GM08714 (cell line): ENCODE measurements around the gene PALM.

Experiments used
- H3K4me3 ChIP-seq: fragments of 200-500 bp; sonication (Bioruptor generic); 2 replicates; pipeline ENCODE4 v1.5.1; 2014; ENCODE audit warnings: mild to moderate bottlenecking, low read length, inconsistent platforms
- ZNF274 ChIP-seq: IDR thresholded peaks from 2 replicates; pipeline ENCODE4 v1.6.1; 2012; ENCODE audit warnings: mild to moderate bottlenecking, low read depth, low read length

Gene PALM

DNA sequence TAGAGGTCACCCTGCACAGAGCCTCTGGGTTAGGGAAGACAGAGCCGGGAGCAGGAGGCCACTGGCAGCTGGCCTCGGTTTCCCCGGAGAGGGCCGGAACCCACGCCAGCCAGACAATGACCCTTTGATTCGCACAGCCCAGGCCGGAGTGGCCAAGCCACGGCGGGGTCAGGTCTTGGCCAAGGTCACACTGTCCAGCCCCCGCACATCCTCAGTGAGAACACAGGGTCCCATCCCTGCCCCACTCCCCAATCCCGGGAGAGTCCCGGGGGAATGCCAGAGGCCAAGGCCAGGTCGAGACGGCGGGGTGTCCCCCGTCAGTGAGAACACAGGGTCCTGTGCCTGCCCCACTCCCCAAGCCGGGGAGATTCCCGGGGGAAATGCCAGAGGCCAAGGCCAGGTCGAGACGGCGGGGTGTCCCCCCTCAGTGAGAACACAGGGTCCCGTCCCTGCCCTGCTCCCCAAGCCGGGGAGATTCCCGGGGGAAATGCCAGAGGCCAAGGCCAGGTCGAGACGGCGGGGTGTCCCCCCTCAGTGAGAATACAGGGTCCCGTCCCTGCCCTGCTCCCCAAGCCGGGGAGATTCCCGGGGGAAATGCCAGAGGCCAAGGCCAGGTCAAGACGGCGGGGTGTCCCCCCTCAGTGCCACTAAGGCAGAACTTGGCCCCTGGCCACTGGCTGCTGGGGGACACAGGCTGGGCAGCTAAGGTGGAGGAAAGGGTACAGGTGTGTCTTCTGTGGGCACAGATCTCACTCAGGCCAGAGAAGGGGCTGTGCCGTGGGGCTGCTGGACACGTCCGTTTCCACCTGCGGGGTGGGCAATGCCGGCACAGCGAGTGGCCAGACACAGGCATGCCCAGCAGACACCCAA, 34.2 kb upstream of the PALM start:
- no peak overlapping the region for H3K4me3 ChIP-seq
- TF ChIP-seq ZNF274 = no peak

DNA sequence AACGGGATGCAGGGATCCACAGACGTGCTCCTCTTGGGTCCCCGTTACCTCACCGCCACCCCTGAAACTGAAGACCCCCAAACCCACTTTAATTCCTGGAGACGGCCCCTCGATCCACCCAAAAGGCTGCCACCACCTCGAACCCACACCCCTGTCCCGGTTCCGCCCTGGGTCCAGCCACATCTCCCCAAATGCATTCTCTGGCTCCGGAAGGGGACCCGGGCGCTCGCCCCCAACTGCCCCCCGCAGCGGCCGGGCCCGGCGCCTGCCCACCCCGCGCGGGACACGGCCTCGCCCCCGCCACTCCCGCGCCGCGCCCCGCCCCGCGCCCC, 32.8 kb upstream of the PALM start:
- TF ChIP-seq ZNF274 = no peak
- H3K4me3 ChIP-seq = no peak overlapping the region

DNA sequence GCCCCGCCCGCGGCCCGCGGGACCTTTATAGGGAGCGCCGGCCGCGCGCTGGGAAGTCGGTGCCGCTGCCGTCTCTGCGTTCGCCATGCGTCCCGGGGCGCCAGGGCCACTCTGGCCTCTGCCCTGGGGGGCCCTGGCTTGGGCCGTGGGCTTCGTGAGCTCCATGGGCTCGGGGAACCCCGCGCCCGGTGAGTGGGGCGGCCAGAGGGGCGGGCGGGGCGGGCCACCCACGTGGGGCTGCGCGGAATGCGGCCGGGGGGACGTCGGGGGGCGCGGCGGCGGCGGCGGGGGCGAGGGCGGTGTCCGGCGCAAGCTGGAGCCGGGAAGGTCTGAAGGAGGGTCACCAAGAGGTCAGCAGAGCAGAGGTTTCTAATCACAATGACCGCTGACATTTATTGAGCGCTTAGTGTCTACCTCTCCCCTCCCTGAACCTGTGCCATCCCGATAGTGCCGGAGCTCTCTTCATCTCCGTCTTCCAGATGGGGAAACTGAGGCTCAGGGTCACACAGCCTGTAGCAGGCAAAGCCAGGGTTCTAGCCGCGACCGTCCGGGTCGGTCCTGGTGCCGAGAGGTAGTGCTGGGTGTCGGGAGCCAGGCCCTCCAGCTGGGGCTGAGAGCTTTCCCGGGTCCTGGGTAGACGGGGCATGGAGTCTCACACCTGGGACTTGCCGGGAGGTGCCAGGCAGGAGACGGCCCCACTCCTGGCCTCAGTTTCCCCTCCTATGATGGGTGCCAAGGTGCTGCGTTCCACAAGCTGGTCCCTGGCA, 32.2 kb upstream of the PALM start, which contains the start of gene FSTL3:
FSTL3 (plus strand) TSS at position 54 of the 767 bp plus-strand sequence; CDS start at position 86, 32 bp downstream.
- no peak for TF ChIP-seq ZNF274
- peak within 1 kb of the TSS; percentile 5; the same call in 1 of the 2 replicates for H3K4me3 ChIP-seq

DNA sequence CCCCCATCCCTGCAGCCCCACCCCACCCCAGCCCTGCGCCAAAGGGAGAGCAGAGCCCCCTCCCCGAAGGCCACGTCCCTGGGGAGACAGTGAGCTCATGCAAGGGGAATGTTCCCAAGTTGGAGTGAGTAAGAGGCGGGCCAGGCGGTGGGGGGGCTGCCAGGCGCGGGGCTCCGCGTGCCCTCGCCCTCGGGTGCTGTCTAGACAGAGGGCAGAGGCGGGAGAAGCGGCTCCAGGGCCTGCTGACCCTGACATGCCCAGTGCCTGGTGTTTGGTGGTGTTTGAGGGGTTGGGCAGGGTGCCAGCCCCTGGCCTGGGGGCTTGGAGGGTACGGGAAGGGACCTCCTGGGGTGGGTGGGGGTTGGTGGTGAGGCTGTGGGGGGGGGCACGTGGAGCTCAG, 31.5 kb upstream of the PALM start:
- TF ChIP-seq ZNF274 = no peak
- no peak overlapping the region for H3K4me3 ChIP-seq

DNA sequence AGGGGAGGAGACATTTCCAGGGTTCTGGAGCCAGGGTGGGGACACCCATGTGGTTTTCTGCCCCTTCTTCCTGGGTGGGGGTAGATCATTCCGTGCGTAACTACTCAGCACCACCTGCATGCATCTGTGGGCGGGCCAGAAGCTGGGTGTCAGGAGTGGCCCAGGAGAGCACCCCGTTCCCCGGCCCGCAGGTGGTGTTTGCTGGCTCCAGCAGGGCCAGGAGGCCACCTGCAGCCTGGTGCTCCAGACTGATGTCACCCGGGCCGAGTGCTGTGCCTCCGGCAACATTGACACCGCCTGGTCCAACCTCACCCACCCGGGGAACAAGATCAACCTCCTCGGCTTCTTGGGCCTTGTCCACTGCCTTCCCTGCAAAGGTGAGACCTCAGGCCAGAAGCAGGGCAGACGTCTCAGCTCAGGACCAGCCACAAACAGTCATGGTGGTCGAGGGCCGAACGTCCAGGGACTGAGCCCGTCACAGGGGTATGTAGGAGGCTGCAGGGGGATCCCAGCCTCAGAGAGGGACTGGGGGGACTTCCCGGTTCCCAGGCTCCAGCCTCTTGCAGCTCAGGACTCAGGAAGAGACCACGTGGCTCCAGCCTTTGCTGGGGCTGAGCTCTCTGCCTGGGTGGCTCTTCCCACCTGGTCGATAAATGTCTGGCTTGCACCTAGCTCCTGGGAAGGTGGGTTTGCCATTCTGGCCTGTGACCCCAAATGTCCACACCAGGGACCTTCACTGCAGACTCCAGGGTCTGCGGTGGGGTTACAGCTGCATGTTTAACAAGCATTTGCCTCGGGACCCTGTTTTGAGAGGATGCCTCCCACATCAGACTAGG, 30.9 kb upstream of the PALM start:
- H3K4me3 ChIP-seq = no peak overlapping the region; the same call in 1 of the 2 replicates
- no peak for TF ChIP-seq ZNF274

DNA sequence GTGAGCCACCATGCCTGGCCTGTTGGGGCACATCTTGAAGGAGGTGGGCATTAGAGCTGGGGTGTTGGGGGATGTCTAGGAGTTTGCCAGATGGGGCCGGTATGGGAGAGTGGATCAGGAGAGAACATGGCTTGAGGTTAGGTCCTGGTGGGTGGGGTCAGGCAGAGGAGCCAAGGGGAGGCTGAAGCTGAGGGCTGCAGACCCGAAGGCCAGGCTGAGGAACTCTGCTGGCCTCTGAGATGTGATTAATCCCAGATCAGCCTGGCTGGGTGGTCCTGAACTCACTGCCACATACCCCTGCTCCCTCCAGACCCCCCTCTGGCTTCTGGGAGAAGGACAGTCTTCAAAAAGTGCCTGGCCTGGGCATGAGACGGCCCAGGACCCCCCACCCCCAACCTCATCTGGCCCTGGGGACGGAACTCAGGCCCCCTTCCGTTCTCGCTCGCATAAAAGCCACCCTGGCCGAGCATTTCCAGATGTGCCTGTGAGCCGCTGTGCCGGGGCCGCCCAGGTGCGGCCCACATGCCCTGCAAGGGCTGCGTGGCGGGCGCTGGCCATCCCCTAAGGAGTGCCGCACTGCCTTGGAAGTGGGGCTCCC, 29.8 kb upstream of the PALM start:
- peak overlapping the region; percentile 87; the same call in 1 of the 2 replicates for H3K4me3 ChIP-seq

DNA sequence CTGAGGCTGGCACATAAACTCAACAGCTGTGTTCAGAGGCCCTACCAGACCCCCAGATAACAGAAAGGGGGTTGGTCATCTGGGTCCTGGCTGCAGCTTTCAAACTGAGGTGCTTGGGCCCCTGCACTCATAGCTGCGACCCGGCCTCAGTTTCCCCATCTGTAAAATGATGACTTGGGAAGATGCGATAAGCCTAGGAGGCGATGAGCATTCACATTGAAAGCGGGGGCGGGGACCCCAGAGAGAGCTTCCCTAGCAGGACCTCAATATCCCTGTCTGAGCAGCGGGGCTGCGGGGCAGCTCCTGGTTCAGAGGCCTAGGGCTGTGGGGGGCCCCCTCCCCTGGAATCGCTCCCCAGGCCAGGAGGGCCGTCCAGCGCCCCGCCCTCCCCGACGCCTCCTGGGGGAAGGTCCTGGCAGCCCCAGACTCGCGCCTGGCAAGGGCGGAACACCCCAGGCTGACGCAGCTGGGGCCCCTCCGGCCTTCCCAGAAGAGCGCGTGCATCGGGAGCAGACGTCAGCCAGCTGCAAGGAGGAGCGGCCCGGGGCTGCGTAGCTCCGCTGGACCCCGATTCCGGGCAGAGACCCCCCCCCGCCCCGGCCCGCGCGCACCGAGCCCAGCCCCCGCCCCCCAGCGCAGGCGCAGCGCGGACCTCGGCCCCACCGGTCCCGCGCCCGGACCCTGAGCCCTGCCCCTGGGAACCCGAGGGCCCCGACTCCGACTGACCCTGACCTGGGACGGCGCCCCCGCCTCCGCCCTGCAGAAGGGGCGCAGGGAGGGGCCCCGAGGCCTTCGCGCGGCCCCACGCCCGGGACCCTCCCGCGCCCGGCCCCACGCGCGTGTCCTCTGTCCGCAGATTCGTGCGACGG, 29.1 kb upstream of the PALM start:
- no peak for TF ChIP-seq ZNF274
- peak overlapping the region; percentile 87 for H3K4me3 ChIP-seq

More for the DNA sequence above, 29.8 kb upstream of the PALM start:
- TF ChIP-seq ZNF274 = no peak

DNA sequence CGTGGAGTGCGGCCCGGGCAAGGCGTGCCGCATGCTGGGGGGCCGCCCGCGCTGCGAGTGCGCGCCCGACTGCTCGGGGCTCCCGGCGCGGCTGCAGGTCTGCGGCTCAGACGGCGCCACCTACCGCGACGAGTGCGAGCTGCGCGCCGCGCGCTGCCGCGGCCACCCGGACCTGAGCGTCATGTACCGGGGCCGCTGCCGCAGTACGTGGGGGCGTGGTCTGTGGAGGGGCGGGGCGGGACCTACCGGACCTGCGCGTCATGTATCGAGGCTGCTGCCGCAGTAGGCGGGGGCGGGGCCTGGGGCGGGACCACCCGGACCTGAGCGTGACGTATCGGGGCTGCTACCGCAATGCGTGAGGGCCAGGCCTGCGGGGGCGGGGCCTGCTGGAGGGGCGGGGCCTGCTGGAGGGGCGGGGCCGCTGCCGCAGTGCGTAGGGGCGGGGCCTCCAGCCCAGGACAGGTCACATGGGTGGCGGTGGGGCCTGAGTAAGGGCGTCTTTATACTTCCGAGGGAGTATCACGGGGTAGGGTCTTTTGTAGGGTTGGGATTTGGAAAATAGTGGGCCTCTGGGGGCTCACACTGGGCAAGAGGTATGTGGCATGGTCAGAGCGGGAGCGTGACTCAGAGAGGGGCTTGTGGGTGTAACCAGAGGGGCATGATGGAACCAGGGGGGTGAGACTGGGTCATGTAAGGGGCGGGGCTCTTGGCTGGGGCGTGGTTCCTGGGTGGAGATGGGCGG, 28.3 kb upstream of the PALM start:
- H3K4me3 ChIP-seq = peak overlapping the region; percentile 87
- TF ChIP-seq ZNF274 = no peak

DNA sequence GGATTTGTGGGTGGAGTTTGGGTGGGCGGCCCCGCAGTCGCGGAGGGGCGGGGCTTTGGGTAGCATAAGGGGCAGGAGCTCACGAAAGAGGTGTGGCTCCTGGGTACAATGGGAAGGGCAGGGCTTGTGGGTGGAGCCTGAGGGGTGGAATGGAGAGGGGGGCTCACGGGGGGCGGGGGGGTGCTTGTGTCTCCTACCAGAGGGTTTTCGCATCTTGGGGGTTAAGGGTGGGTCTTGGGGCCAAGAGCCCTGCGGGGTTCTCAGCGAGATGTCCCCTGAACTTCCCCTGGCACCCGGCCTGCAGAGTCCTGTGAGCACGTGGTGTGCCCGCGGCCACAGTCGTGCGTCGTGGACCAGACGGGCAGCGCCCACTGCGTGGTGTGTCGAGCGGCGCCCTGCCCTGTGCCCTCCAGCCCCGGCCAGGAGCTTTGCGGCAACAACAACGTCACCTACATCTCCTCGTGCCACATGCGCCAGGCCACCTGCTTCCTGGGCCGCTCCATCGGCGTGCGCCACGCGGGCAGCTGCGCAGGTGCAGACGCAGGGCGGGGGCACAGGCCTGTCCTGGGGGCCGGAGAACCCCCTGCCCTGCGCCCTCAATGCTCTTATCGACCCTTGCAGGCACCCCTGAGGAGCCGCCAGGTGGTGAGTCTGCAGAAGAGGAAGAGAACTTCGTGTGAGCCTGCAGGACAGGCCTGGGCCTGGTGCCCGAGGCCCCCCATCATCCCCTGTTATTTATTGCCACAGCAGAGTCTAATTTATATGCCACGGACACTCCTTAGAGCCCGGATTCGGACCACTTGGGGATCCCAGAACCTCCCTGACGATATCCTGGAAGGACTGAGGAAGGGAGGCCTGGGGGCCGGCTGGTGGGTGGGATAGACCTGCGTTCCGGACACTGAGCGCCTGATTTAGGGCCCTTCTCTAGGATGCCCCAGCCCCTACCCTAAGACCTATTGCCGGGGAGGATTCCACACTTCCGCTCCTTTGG, 27.4 kb upstream of the PALM start:
- H3K4me3 ChIP-seq = no peak overlapping the region; the same call in 1 of the 2 replicates
- no peak for TF ChIP-seq ZNF274

DNA sequence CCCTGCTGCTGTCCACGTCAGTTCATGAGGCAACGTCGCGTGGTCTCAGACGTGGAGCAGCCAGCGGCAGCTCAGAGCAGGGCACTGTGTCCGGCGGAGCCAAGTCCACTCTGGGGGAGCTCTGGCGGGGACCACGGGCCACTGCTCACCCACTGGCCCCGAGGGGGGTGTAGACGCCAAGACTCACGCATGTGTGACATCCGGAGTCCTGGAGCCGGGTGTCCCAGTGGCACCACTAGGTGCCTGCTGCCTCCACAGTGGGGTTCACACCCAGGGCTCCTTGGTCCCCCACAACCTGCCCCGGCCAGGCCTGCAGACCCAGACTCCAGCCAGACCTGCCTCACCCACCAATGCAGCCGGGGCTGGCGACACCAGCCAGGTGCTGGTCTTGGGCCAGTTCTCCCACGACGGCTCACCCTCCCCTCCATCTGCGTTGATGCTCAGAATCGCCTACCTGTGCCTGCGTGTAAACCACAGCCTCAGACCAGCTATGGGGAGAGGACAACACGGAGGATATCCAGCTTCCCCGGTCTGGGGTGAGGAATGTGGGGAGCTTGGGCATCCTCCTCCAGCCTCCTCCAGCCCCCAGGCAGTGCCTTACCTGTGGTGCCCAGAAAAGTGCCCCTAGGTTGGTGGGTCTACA, 25.9 kb upstream of the PALM start:
- TF ChIP-seq ZNF274 = no peak
- H3K4me3 ChIP-seq = no peak overlapping the region
